DND-41 (cell line): ENCODE results near the gene PPM1N.

ENCODE experiments used
- EZH2 ChIP-seq: IDR thresholded peaks from 3 replicates; pipeline ENCODE4 v1.6.1; 2012; ENCODE audit warnings: borderline replicate concordance, low read depth, mild to moderate bottlenecking, moderate library complexity, low read length, inconsistent platforms; ENCODE audit not compliant: severe bottlenecking
- TF ChIP-seq, protein P1 (sequence below): IDR thresholded peaks from 2 replicates; pipeline ENCODE4 v1.5.1; 2012; ENCODE audit warnings: borderline replicate concordance, low read length, moderate library complexity, mild to moderate bottlenecking; ENCODE audit not compliant: poor library complexity, severe bottlenecking; ENCODE audit errors: extremely low read depth

DNA sequence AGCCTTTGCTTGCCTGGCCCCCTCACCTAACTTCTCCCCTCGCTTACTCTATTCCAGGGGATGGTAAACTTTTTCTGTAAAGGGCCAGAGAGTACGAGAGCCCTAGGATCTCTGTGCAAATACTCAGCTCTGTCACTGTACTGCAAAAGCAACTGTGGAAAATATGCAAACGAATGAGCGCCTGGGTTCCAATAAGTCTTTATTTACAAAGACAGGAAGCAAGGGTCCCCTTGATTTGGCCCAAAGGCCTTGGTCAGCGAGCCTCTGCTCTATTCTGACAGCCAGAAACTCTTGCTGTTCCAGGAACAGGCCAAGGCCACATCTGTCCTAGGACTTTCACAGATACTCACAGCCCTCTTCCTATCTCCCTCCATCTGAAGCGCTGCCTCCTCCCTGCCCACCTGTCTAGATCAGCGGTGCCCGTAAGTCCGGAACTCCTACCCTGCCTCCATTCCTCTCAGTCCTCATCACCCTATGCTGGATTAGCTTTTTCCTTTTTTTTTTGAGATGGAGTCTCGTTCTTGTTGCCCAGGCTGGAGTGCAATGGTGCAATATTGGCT lies 49.0 kb downstream of the PPM1N start:
- TF ChIP-seq, protein P1, sequence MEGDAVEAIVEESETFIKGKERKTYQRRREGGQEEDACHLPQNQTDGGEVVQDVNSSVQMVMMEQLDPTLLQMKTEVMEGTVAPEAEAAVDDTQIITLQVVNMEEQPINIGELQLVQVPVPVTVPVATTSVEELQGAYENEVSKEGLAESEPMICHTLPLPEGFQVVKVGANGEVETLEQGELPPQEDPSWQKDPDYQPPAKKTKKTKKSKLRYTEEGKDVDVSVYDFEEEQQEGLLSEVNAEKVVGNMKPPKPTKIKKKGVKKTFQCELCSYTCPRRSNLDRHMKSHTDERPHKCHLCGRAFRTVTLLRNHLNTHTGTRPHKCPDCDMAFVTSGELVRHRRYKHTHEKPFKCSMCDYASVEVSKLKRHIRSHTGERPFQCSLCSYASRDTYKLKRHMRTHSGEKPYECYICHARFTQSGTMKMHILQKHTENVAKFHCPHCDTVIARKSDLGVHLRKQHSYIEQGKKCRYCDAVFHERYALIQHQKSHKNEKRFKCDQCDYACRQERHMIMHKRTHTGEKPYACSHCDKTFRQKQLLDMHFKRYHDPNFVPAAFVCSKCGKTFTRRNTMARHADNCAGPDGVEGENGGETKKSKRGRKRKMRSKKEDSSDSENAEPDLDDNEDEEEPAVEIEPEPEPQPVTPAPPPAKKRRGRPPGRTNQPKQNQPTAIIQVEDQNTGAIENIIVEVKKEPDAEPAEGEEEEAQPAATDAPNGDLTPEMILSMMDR: no peak
- TF ChIP-seq EZH2: no peak
